H4 (cell line): Measurements from ENCODE around the gene ABR. TPM values are rescaled to one million over a fixed set of nuclear protein-coding genes. Genes with fewer than 3 reads are reported as not detected.
"Not testable (repeated sequence)": the region's sequence is repeated elsewhere in the genome, so short reads cannot be mapped to it uniquely, and the experiment has no call there.

ENCODE experiments used
- DNase-seq: peaks from one replicate; pipeline ENCODE4 v3.0.0-alpha.2; 2015; ENCODE audit warnings: low spot score
- total RNA-seq: library from RNA; depleted of rRNA; stranded (reverse); fragments of >200 nt; shearing (Covaris generic); gene quantifications from 2 replicates; pipeline ENCODE4 v1.2.3, GENCODE V29; 2014

The ABR gene
- total RNA-seq, 1 experiment from 2014 or later, result 40.0 TPM

- DNase-seq, result no peak
These were observed 193.4 kb downstream of the ABR start for GRCh38 chr17:986322-986929.

- no peak for DNase-seq
These were observed 195.9 kb downstream of the ABR start for GRCh38 chr17:983921-984320.

- DNase-seq, result no peak
These were observed 198.5 kb downstream of the ABR start for GRCh38 chr17:981292-981658.

GRCh38 chr17:980406-981291 lies 199.1 kb downstream of the ABR start:
- peak; percentile 85 for DNase-seq

GRCh38 chr17:979539-980405 lies 200.0 kb downstream of the ABR start, which contains the start of gene NXN:
Gene NXN (minus strand): TSS chr17:979776.
- DNase-seq, result peak; percentile 55

- DNase-seq, result no peak
These were observed 200.6 kb downstream of the ABR start for GRCh38 chr17:979212-979538.

- DNase-seq, result no peak
These were observed 201.4 kb downstream of the ABR start for GRCh38 chr17:978103-979093.

- DNase-seq, result no peak
These were observed 202.6 kb downstream of the ABR start for GRCh38 chr17:977166-977565.

GRCh38 chr17:976312-976711 lies 203.5 kb downstream of the ABR start:
- no peak for DNase-seq

- DNase-seq, result no peak
These were observed 204.3 kb downstream of the ABR start for GRCh38 chr17:975371-975915.

GRCh38 chr17:974778-975177 lies 205.0 kb downstream of the ABR start:
- not testable (repeated sequence) for DNase-seq

GRCh38 chr17:973053-973452 lies 206.7 kb downstream of the ABR start:
- DNase-seq, result no peak

GRCh38 chr17:971861-972260 lies 207.9 kb downstream of the ABR start:
- DNase-seq, result not testable (repeated sequence)

GRCh38 chr17:970364-970763 lies 209.4 kb downstream of the ABR start:
- DNase-seq, result no peak

- no peak for DNase-seq
These were observed 209.9 kb downstream of the ABR start for GRCh38 chr17:969811-970355.

GRCh38 chr17:968812-969730 lies 210.7 kb downstream of the ABR start:
- DNase-seq, result no peak

GRCh38 chr17:967122-967521 lies 212.7 kb downstream of the ABR start:
- no peak for DNase-seq

- DNase-seq, result no peak
These were observed 214.3 kb downstream of the ABR start for GRCh38 chr17:965311-965989.

GRCh38 chr17:964876-965275 lies 214.9 kb downstream of the ABR start:
- no peak for DNase-seq
